Trophoblast cell (in vitro differentiated cells and primary cell): ENCODE measurements around the gene CTDSP2.

Experiments
- DNase-seq, 2 donors: peaks; one replicate each; pipeline ENCODE4 v3.0.0-alpha.2; 2016
- H2AFZ ChIP-seq: 2 replicates; pipeline ENCODE4 v1.6.1; 2013; ENCODE audit warnings: low read length, moderate library complexity, mild to moderate bottlenecking; ENCODE audit not compliant: insufficient read depth, poor library complexity
- H2AK5ac ChIP-seq: 2 replicates; pipeline ENCODE4 v1.6.1; 2013; ENCODE audit warnings: mild to moderate bottlenecking, low read length
- H2BK120ac ChIP-seq: 2 replicates; pipeline ENCODE4 v1.6.1; 2013; ENCODE audit warnings: low read length, mild to moderate bottlenecking, moderate library complexity; ENCODE audit not compliant: insufficient read depth, poor library complexity
- H2BK12ac ChIP-seq: 2 replicates; pipeline ENCODE4 v1.6.1; 2013; ENCODE audit warnings: mild to moderate bottlenecking, low read length, moderate library complexity
- H2BK5ac ChIP-seq: 2 replicates; pipeline ENCODE4 v1.6.1; 2013; ENCODE audit warnings: low read length, low read depth, moderate library complexity, mild to moderate bottlenecking; ENCODE audit not compliant: poor library complexity
- H3K14ac ChIP-seq: 2 replicates; pipeline ENCODE4 v1.6.1; 2013; ENCODE audit warnings: mild to moderate bottlenecking, low read length
- H3K18ac ChIP-seq: 2 replicates; pipeline ENCODE4 v1.6.1; 2013; ENCODE audit warnings: mild to moderate bottlenecking, low read length
- H3K23ac ChIP-seq: 2 replicates; pipeline ENCODE4 v1.6.1; 2013; ENCODE audit warnings: low read length
- H3K27ac ChIP-seq: 2 replicates; pipeline ENCODE4 v1.5.1; 2013; ENCODE audit warnings: low read depth, mild to moderate bottlenecking, inconsistent platforms, low read length, moderate library complexity
- H3K27me3 ChIP-seq: 2 replicates; pipeline ENCODE4 v1.6.1; 2013; ENCODE audit warnings: inconsistent platforms, mild to moderate bottlenecking, low read length, moderate library complexity; ENCODE audit not compliant: insufficient read depth
- H3K36me3 ChIP-seq, 2 experiments: 1 replicate in 1 of 2; 2 replicates in 1 of 2; pipeline ENCODE4 v1.6.1; 2013; ENCODE audit warnings: low read length in 2 of 2, mild to moderate bottlenecking in 2 of 2, moderate library complexity in 1 of 2; ENCODE audit not compliant: insufficient read depth in 2 of 2, control insufficient read depth in 1 of 2
- H3K4ac ChIP-seq: 2 replicates; pipeline ENCODE4 v1.6.1; 2013; ENCODE audit warnings: low read depth, mild to moderate bottlenecking, low read length, moderate library complexity
- H3K4me1 ChIP-seq, 2 experiments: 1 replicate in 1 of 2; 2 replicates in 1 of 2; pipeline ENCODE4 v1.6.1; 2013; ENCODE audit warnings: low read length in 2 of 2, mild to moderate bottlenecking in 2 of 2, moderate library complexity in 1 of 2; ENCODE audit not compliant: insufficient read depth in 2 of 2, control insufficient read depth in 1 of 2
- H3K4me2 ChIP-seq: 2 replicates; pipeline ENCODE4 v1.6.1; 2013; ENCODE audit warnings: inconsistent platforms, mild to moderate bottlenecking, low read length, moderate library complexity
- H3K4me3 ChIP-seq: 2 replicates; pipeline ENCODE4 v1.5.1; 2013; ENCODE audit warnings: mild to moderate bottlenecking, low read depth, low read length, inconsistent platforms
- H3K79me1 ChIP-seq: one replicate; pipeline ENCODE4 v1.6.1; 2013; ENCODE audit warnings: low read length
- H3K79me2 ChIP-seq: 2 replicates; pipeline ENCODE4 v1.6.1; 2013; ENCODE audit warnings: low read length, mild to moderate bottlenecking; ENCODE audit not compliant: control insufficient read depth, insufficient read depth, poor library complexity
- H3K9ac ChIP-seq: 2 replicates; pipeline ENCODE4 v1.6.1; 2013; ENCODE audit warnings: mild to moderate bottlenecking, low read length
- H3K9me3 ChIP-seq: 2 replicates; pipeline ENCODE4 v1.6.1; 2013; ENCODE audit warnings: low read depth, mild to moderate bottlenecking, control low read depth, inconsistent platforms, low read length; ENCODE audit not compliant: insufficient read depth
- H4K12ac ChIP-seq: 2 replicates; pipeline ENCODE4 v1.6.1; 2013; ENCODE audit warnings: low read depth, mild to moderate bottlenecking, low read length, moderate library complexity
- H4K8ac ChIP-seq: 2 replicates; pipeline ENCODE4 v1.6.1; 2013; ENCODE audit warnings: low read depth, mild to moderate bottlenecking, low read length, moderate library complexity
- H4K91ac ChIP-seq: one replicate; pipeline ENCODE4 v1.6.1; 2013; ENCODE audit warnings: low read depth, mild to moderate bottlenecking, low read length, moderate library complexity
- WGBS: extraction: QIAGEN DNeasy Blood & Tissue Kit; methylation state at CpG from one replicate; pipeline ENCODE4 v1.1.7; 2013; ENCODE audit warnings: missing lambda C conversion rate; ENCODE audit not compliant: insufficient read length, insufficient coverage; ENCODE audit errors: extremely low coverage; 5-methylcytosine and 5-hydroxymethylcytosine counted together

Gene CTDSP2

DNA sequence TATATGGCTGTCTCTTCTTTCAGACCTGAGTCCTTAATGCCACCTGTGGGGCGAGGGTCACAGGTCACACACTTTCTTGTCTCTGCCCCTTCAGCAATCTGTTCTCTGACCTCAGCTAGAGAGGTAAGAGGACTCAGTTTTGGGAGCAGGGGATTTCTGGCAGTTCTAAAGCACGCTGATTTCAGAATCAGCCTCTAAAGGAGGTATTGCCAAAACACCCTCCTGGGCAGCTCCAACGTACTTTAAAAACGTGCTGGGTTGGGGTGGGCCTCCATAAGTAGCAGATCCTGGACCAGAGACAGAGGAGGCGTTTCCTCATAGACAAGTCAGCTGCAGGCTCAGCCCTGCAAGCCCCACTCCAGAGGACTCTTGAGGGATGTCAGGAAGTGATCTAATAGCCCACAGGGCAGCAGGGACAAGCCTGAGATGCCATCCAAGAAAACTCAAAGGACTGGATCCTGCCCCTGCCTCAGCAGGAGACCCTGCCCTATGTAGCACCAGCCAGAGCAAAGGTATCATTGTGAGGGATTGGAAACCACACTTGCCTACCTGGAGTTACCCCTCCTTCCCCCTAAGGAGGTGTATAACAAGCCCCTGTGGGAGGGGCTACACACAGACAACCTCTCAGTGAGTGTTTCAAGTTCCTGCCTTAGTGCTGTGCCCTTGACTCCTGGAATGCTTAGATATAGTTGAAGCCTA is 8.5 kb downstream of the CTDSP2 start:
- H3K4me3 ChIP-seq: no peak overlapping the region
- no peak overlapping the region for H2BK12ac ChIP-seq
- H3K9me3 ChIP-seq: no peaks in the 10 kb centered on the region
- peaks cover 14 to 22% of the 10 kb centered on the region in 2 experiments for H3K4me1 ChIP-seq
- no peak overlapping the region for H3K27ac ChIP-seq
- H3K4ac ChIP-seq: no peak overlapping the region
- WGBS: no CpG with 5 or more reads among the region's 5 CpGs
- no peaks in the 10 kb centered on the region for H3K27me3 ChIP-seq
- no peak for DNase-seq
- no peak overlapping the region for H4K91ac ChIP-seq
- H3K9ac ChIP-seq: no peak overlapping the region
- H2AK5ac ChIP-seq: no peak overlapping the region
- H3K18ac ChIP-seq: no peak overlapping the region
- no peak overlapping the region for H2BK5ac ChIP-seq
- no peak overlapping the region for H3K14ac ChIP-seq
- no peak overlapping the region for H2BK120ac ChIP-seq
- H2AFZ ChIP-seq: no peak overlapping the region
- peaks cover 9% of the 10 kb centered on the region for H3K79me2 ChIP-seq
- H3K23ac ChIP-seq: no peak overlapping the region
- H3K79me1 ChIP-seq: no peaks in the 10 kb centered on the region
- H3K4me2 ChIP-seq: no peak overlapping the region
- no peak overlapping the region for H4K12ac ChIP-seq
- no peak overlapping the region for H4K8ac ChIP-seq
- peaks cover 0 to 2% of the 10 kb centered on the region in 2 experiments for H3K36me3 ChIP-seq

GRCh38 chr12:57836442-57837375 is 9.8 kb downstream of the CTDSP2 start:
- Histone ChIP-seq H3K4ac (peak overlapping the region; percentile 4), H4K12ac (no peak overlapping the region), H3K79me1 (no peaks in the 10 kb centered on the region), H3K9ac (no peak overlapping the region), H2BK5ac (no peak overlapping the region), H3K23ac (no peak overlapping the region), H3K79me2 (peaks cover 9% of the 10 kb centered on the region), H4K91ac (no peak overlapping the region), H3K18ac (no peak overlapping the region), H3K36me3 (peaks cover 2% of the 10 kb centered on the region in 2 experiments), H3K4me3 (no peak overlapping the region), H3K9me3 (no peaks in the 10 kb centered on the region), H3K27ac (no peak overlapping the region), H3K4me1 (peaks cover 11 to 19% of the 10 kb centered on the region in 2 experiments), H3K4me2 (no peak overlapping the region), H3K14ac (no peak overlapping the region), H4K8ac (no peak overlapping the region), H2BK120ac (no peak overlapping the region), H2AFZ (no peak overlapping the region), H3K27me3 (no peaks in the 10 kb centered on the region), H2AK5ac (no peak overlapping the region), H2BK12ac (no peak overlapping the region)
- no CpG with 5 or more reads among the region's 13 CpGs for WGBS
- no peak for DNase-seq

GRCh38 chr12:57835366-57836288 is 10.9 kb downstream of the CTDSP2 start:
- no peak overlapping the region for H3K4me2 ChIP-seq
- H4K91ac ChIP-seq: no peak overlapping the region
- H2AFZ ChIP-seq: no peak overlapping the region
- peaks cover 2% of the 10 kb centered on the region in 2 experiments for H3K36me3 ChIP-seq
- H3K23ac ChIP-seq: no peak overlapping the region
- H3K27ac ChIP-seq: no peak overlapping the region
- H3K79me1 ChIP-seq: no peaks in the 10 kb centered on the region
- no peak overlapping the region for H3K14ac ChIP-seq
- H3K9me3 ChIP-seq: no peaks in the 10 kb centered on the region
- no peak overlapping the region for H4K12ac ChIP-seq
- H4K8ac ChIP-seq: no peak overlapping the region
- no peaks in the 10 kb centered on the region for H3K27me3 ChIP-seq
- no peak for DNase-seq
- H3K4ac ChIP-seq: peak overlapping the region; percentile 41
- H3K4me3 ChIP-seq: no peak overlapping the region
- H3K4me1 ChIP-seq: peaks cover 11 to 19% of the 10 kb centered on the region in 2 experiments
- H3K18ac ChIP-seq: no peak overlapping the region
- no peak overlapping the region for H2AK5ac ChIP-seq
- whole genome bisulfite sequencing: no CpG with 5 or more reads among the region's 9 CpGs
- H2BK12ac ChIP-seq: no peak overlapping the region
- H2BK120ac ChIP-seq: no peak overlapping the region
- peaks cover 9% of the 10 kb centered on the region for H3K79me2 ChIP-seq
- H2BK5ac ChIP-seq: no peak overlapping the region
- no peak overlapping the region for H3K9ac ChIP-seq
